ENCODE measurements around the gene C3orf49. TPM values are rescaled to one million over a fixed set of nuclear protein-coding genes. Genes with fewer than 3 reads are reported as not detected.

C3orf49 gene
- total and polyA plus RNA-seq, 4 experiments from 2014 or later, result not detected

DNA sequence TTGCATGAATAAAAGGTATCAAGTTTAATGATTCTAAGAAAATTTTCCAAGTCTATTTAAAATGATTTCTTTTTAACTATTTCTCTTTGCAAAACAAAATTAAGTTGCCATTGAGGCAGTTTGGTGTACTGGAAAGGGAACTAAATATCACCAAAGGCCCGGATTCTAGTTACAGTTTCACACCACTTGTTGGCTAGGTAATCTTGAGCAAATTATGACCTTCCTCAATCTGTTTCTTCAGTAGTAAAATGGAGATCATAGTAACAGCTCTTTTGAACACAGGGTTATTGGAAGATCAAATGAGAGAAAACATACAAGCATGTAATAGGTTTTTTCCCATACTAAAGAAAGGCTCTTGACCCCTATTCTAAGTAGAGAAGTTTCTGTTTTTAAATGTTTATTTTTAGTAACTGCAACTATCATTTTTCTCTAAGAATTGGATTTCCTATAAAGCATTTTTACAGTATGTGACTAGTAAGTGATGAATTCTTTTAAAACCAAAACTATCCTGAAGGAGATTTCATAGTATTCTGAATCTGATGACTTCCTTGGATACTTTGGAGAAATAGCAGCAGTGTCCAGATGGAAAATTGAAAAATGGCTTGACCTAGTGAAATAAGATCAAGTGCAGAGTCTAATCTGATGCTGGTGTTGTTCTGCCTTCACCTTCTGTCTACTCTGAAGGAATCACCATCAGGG is 77.4 kb downstream of the C3orf49 start:
- Histone ChIP-seq H3K27ac (ENCODE audit: low read depth, low read length) (no peak overlapping the region), H3K27me3 (ENCODE audit: insufficient read depth, low read length) (no peaks in the 10 kb centered on the region), H3K4me1 (ENCODE audit: insufficient read depth, low read length) (peaks cover 22% of the 10 kb centered on the region), H3K4me3 (ENCODE audit: low read length in 2 of 2) (no peak overlapping the region), H3K36me3 (ENCODE audit: insufficient read depth, low read length) (peaks cover 9% of the 10 kb centered on the region), H3K9me3 (ENCODE audit: control insufficient read depth in 1 of 2, low read length in 2 of 2) (no peaks in the 10 kb centered on the region)
- H3K27ac Mint-ChIP-seq, result peak overlapping the region in 6 of 7 donors; percentile 37 to 79 (median 62)
- ChIA-PET POLR2A (ENCODE audit: partially characterized antibody) (no interaction called here), CTCF (ENCODE audit: partially characterized antibody) (no interaction called here)
- H3K4me3 Mint-ChIP-seq, result no peak overlapping the region
- H3K27me3 Mint-ChIP-seq, result no peaks in the 10 kb centered on the region
- DNase-seq, result no peak
- H3K9me3 Mint-ChIP-seq, result peaks cover 0 to 1% (median 0%) of the 10 kb centered on the region in 8 donors
- H3K36me3 Mint-ChIP-seq, result peaks cover 27 to 30% of the 10 kb centered on the region in 2 donors
- intact Hi-C loops (cut with micrococcal nuclease), result no loop called here
- peaks cover 41 to 61% (median 52%) of the 10 kb centered on the region in 4 donors for H3K4me1 Mint-ChIP-seq

Other genes with a start within 250 kb of the C3orf49 start
- not detected for gene SNTN, start 166.6 kb upstream of the C3orf49 start, total RNA-seq
- gene SNTN, start 166.6 kb upstream of the C3orf49 start, polyA plus RNA-seq, result not detected
- gene THOC7, start 44.5 kb downstream of the C3orf49 start, total RNA-seq, result 10 to 100 TPM; 40.2 TPM
- 100 to 1,000 TPM in 1 of 2 donors, 10 to 100 TPM in 1; 85.5 to 142 TPM for gene THOC7, start 44.5 kb downstream of the C3orf49 start, polyA plus RNA-seq
- gene ATXN7, start 44.6 kb downstream of the C3orf49 start, total RNA-seq, result 100 to 1,000 TPM; 153 to 160 TPM
- gene ATXN7, start 44.6 kb downstream of the C3orf49 start, polyA plus RNA-seq, result 10 to 100 TPM; 13.4 to 25.1 TPM
- not detected for gene SCAANT1, start 93.1 kb downstream of the C3orf49 start, total RNA-seq
- gene SCAANT1, start 93.1 kb downstream of the C3orf49 start, polyA plus RNA-seq, result not detected
- gene PSMD6, start 204.2 kb downstream of the C3orf49 start, total RNA-seq, result 10 to 100 TPM; 65.7 to 68.1 TPM
- gene PSMD6, start 204.2 kb downstream of the C3orf49 start, polyA plus RNA-seq, result 100 to 1,000 TPM; 127 to 152 TPM

Data from CD4-positive, alpha-beta memory T cell (primary cell).